PFSK-1 (cell line): Measurements from ENCODE around the gene FANCC.

Experiments
- FOXP2 ChIP-seq: optimal IDR thresholded peaks from 2 replicates; pipeline ENCODE3; 2011; ENCODE audit warnings: borderline replicate concordance, control low read depth, inconsistent platforms; ENCODE audit not compliant: insufficient read depth; ENCODE audit errors: extremely low read length, extremely low read depth
- POLR2AphosphoS5 ChIP-seq: IDR thresholded peaks from 2 replicates; pipeline ENCODE4 v1.6.1; 2012; ENCODE audit warnings: low read depth, mild to moderate bottlenecking, control low read depth, low read length, moderate library complexity
- SIN3A ChIP-seq: IDR thresholded peaks from 2 replicates; pipeline ENCODE4 v1.6.1; 2012; ENCODE audit warnings: mild to moderate bottlenecking, low read length, moderate library complexity, borderline replicate concordance; ENCODE audit not compliant: insufficient read depth
- TAF1 ChIP-seq: IDR thresholded peaks from 2 replicates; pipeline ENCODE4 v1.6.1; 2012; ENCODE audit warnings: low read length, control low read depth, borderline replicate concordance; ENCODE audit not compliant: insufficient read depth
- TF ChIP-seq, protein P1 (sequence below), 2 experiments: IDR thresholded peaks; 2 replicates each; pipeline versions ENCODE4 v1.6.1 to v1.8.0; 2011 to 2012; ENCODE audit warnings: low read depth in 2 of 2, low read length in 2 of 2, control low read depth in 1 of 2, inconsistent platforms in 1 of 2, mild to moderate bottlenecking in 1 of 2, moderate library complexity in 1 of 2; ENCODE audit not compliant: insufficient read depth in 1 of 2

FANCC gene

DNA sequence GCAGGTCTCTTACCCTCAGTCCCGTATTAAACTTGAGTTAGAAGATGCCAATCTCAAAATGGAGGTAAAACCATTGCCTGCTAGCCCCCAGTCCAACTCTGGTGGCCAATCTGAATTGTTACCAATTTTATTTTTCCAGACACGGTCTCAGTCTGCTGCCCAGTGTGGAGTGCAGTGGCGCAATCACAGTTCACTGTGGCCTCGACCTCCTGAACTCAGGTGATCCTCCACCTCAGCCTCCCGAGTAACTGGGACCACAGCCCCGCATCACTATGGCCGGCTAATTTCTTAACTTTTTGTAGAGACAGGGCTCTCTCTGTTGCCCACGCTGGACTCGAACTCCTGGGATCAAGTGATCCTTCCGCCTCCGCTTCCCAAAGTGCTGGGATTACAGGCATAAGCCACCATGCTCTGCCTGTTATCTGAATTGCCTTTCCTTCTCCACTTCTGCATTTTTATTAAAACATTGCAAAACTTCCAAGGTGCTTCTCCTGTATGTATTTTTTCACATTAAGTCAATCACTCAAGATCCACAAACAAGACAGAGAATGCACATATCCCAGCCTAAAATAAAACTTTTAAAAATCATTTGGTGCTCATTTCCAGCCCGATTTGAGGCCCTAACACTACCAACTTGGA lies 2.3 kb downstream of the FANCC start:
- no peak for TF ChIP-seq POLR2AphosphoS5
- TF ChIP-seq SIN3A = no peak
- no peak for TF ChIP-seq FOXP2
- TF ChIP-seq TAF1 = no peak

DNA sequence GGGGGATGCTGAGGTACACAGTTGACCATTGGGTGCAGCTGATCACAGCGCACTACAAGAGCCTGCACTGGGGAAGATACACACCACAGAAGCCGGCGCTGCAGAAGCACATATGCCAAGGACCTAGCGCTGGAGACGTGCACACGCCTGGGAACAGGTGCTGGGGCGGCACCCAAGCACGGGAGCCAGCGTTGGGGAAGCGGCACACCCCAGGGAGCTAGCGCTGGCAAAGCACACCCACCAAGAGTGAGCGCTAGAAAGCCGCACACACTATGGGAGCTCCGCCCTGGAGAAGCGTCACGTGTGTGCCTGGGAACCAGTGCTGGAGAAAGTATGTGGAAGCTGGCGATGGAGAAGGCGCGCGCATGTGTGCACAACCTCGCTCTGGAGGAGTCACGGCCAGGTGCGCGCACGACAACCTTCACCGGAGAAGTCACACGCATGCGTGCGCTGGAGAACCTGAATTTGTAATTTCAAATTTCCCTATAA lies 4.5 kb downstream of the FANCC start:
- no peak for TF ChIP-seq FOXP2
- TF ChIP-seq, protein P1, sequence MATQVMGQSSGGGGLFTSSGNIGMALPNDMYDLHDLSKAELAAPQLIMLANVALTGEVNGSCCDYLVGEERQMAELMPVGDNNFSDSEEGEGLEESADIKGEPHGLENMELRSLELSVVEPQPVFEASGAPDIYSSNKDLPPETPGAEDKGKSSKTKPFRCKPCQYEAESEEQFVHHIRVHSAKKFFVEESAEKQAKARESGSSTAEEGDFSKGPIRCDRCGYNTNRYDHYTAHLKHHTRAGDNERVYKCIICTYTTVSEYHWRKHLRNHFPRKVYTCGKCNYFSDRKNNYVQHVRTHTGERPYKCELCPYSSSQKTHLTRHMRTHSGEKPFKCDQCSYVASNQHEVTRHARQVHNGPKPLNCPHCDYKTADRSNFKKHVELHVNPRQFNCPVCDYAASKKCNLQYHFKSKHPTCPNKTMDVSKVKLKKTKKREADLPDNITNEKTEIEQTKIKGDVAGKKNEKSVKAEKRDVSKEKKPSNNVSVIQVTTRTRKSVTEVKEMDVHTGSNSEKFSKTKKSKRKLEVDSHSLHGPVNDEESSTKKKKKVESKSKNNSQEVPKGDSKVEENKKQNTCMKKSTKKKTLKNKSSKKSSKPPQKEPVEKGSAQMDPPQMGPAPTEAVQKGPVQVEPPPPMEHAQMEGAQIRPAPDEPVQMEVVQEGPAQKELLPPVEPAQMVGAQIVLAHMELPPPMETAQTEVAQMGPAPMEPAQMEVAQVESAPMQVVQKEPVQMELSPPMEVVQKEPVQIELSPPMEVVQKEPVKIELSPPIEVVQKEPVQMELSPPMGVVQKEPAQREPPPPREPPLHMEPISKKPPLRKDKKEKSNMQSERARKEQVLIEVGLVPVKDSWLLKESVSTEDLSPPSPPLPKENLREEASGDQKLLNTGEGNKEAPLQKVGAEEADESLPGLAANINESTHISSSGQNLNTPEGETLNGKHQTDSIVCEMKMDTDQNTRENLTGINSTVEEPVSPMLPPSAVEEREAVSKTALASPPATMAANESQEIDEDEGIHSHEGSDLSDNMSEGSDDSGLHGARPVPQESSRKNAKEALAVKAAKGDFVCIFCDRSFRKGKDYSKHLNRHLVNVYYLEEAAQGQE (IDR thresholded peaks at IDR 0.05; ENCODE audit: insufficient read depth in 1 of 2, low read depth in 2 of 2, low read length in 2 of 2) = no peak
- TF ChIP-seq TAF1 = no peak
- TF ChIP-seq SIN3A = no peak
- no peak for TF ChIP-seq POLR2AphosphoS5

DNA sequence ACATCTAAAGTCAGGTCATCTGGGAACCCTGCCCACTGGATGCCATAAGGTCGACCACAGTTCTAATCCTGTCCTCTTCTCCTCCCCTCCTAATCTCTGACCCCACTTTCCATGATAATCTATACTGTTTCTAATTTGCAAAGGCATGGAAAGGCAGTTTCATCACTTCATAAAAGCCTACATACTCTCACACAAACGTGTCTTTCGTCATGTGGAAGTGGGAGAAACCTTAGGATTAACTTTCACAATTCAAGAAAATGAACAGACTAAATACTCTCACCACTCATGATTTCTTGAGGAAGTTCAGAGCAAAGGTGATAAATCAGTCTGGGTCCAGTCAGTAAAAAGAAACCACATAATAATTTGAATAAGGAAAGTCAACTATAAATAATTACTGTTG lies 5.5 kb downstream of the FANCC start:
- TF ChIP-seq, protein P1 (IDR thresholded peaks at IDR 0.05; ENCODE audit: insufficient read depth in 1 of 2, low read depth in 2 of 2, low read length in 2 of 2) = no peak
- TF ChIP-seq FOXP2 = no peak
- no peak for TF ChIP-seq TAF1
- TF ChIP-seq POLR2AphosphoS5 = no peak
- TF ChIP-seq SIN3A = no peak

DNA sequence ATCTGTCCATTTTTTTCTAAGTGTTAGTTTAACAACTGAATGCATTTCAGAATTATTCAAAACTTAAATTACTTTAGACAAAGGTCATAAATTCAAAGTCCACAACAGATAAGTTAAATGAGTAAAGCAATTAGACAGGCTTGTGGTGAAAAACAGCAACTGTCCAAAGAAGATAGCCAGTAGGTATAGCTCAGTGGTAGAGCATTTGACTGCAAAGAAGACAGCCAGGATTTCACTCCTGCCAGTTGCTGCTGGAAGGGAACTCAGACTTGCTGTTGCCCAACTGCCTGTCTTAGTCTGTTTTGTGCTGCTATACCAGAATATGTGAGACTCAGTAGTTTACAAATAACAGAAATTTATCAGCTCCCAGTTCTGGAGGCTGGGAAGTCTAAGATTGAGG lies 10.0 kb downstream of the FANCC start:
- no peak for TF ChIP-seq POLR2AphosphoS5
- TF ChIP-seq, protein P1 (IDR thresholded peaks at IDR 0.05; ENCODE audit: insufficient read depth in 1 of 2, low read depth in 2 of 2, low read length in 2 of 2) = no peak
- no peak for TF ChIP-seq SIN3A
- TF ChIP-seq FOXP2 = no peak
- no peak for TF ChIP-seq TAF1

DNA sequence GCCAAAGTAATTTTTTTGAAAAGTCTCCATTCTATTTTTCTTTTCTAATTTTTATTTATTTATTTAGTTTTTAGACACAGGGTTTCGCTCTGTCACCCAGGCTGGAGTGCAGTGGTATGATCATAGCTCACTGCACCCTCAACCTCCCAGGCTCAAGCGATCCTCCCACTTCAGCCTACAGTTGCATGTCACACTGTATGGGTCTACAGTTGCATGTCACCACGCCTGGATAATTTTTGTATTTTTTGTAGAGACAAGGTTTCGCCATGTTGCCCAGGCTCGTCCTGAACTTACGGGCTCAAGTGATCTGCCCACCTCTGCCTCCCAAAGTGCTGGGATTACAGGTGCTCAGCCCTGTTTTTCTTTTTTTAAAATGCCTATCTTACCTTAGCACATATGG lies 10.7 kb downstream of the FANCC start:
- TF ChIP-seq POLR2AphosphoS5 = no peak
- no peak for TF ChIP-seq TAF1
- no peak for TF ChIP-seq FOXP2
- no peak for TF ChIP-seq SIN3A
- TF ChIP-seq, protein P1 (IDR thresholded peaks at IDR 0.05; ENCODE audit: insufficient read depth in 1 of 2, low read depth in 2 of 2, low read length in 2 of 2) = no peak
